A673 (cell line): ENCODE measurements around the gene ATP1A1.

ENCODE experiments used
- CTCF ChIP-seq: fragments of 300-800, 200-600 bp; sonication (generic); conservative IDR thresholded peaks from 2 replicates; pipeline ENCODE4 v1.5.1; 2017; ENCODE audit warnings: low read depth, mild to moderate bottlenecking, antibody characterized with exemption, low read length, moderate library complexity, mixed read lengths
- EZH2 ChIP-seq: fragments of 200-600 bp; sonication (generic); IDR thresholded peaks from 2 replicates; pipeline ENCODE4 v1.6.1; 2017; ENCODE audit warnings: borderline replicate concordance, low read depth, mild to moderate bottlenecking, mixed read lengths, antibody characterized with exemption, low read length; ENCODE audit not compliant: poor library complexity, severe bottlenecking

DNA sequence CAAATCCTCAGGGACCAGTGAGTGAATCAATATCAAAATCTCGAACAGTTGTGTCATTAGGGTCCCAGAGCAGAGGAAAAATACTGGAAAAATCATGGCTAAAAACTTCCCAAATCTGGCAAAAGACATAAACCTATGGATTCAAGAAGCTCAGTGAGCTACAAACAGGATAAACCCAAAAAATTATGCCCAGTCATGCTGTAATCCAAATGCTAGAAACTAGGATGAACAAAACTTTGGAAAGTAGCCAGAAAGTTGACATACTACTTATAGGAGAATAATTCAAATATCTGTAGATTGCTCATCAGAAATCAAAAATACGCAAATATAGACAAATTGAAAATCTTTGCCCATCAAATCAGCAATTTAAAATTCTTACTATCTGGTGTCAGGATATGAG, 34.6 kb upstream of the ATP1A1 start:
- no peak for TF ChIP-seq CTCF
- no peak for TF ChIP-seq EZH2
